ENCODE measurements around the gene ALDH2.
A peak's percentile ranks its signal among the peaks of the same experiment; 100 is the strongest.
"Not testable (repeated sequence)": the region's sequence is repeated elsewhere in the genome, so short reads cannot be mapped to it uniquely, and the experiment has no call there.

ALDH2 gene

DNA sequence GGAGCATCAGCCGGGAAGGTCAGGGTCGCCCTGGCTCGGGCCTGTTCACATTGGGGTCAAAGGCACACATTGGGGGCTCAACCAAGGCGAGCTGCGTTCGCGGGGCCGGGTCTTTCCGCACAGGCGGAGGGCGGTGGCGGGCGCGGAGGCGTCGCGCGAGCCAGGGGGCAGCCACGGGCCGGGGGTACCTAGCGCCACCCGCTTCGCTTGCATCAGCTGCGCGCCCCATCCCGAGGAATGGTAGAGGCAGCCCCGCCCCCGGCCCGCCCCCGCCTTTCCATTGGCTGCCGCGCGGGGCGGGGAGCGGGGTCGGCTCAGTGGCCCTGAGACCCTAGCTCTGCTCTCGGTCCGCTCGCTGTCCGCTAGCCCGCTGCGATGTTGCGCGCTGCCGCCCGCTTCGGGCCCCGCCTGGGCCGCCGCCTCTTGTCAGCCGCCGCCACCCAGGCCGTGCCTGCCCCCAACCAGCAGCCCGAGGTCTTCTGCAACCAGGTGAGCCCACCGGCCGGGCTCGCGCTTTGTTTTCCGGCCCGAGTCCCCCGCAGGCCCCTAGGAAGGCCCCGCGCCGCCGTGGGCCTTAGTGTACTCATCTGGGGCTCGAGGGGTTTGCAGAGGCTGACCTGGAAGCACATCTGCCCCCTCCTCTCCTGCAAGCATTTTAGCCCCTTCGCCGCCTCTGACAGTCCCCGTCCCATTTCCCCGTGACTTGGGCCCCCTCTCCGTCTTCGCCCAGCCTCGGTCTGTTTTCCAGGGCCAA lies at the start of gene ALDH2:
ALDH2 (plus strand) TSS at position 326 of the 754 bp plus-strand sequence; CDS start at position 376, 50 bp downstream.
- no peak for DNase-seq (ENCODE audit: low read depth)
- peak within 1 kb of the TSS; percentile 48 for H3K4me3 ChIP-seq (ENCODE audit: control insufficient read depth, low read depth, low read length)
- TF ChIP-seq, protein P1, sequence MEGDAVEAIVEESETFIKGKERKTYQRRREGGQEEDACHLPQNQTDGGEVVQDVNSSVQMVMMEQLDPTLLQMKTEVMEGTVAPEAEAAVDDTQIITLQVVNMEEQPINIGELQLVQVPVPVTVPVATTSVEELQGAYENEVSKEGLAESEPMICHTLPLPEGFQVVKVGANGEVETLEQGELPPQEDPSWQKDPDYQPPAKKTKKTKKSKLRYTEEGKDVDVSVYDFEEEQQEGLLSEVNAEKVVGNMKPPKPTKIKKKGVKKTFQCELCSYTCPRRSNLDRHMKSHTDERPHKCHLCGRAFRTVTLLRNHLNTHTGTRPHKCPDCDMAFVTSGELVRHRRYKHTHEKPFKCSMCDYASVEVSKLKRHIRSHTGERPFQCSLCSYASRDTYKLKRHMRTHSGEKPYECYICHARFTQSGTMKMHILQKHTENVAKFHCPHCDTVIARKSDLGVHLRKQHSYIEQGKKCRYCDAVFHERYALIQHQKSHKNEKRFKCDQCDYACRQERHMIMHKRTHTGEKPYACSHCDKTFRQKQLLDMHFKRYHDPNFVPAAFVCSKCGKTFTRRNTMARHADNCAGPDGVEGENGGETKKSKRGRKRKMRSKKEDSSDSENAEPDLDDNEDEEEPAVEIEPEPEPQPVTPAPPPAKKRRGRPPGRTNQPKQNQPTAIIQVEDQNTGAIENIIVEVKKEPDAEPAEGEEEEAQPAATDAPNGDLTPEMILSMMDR (IDR thresholded peaks at IDR 0.05; ENCODE audit: control insufficient read depth, insufficient read depth, low read depth, low read length, missing control alignments): no peak

DNA sequence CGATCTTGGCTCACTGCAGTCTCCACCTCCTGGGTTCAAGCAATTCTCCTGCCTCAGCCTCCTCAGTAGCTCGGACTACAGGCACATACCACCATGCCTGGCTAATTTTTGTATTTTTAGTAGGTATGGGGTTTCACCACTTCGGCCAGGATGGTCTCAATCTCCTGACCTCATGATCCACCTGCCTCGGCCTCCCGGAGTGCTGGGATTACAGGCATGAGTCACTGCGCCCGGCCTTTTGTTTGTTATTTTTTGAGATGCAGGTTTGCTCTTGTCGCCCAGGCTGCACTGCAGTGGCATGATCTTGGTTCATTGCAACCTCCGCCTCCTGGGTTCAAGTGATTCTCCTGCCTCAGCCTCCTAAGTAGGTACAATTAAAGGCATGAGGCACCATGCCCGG lies 47.4 kb upstream of the ALDH2 start:
- DNase-seq (ENCODE audit: low read depth); H3K4me3 ChIP-seq (ENCODE audit: control insufficient read depth, low read depth, low read length): not testable (repeated sequence)

GRCh38 chr12:111720457-111720856 lies 46.3 kb upstream of the ALDH2 start:
- no peak for DNase-seq (ENCODE audit: low read depth)
- TF ChIP-seq, protein P1 (IDR thresholded peaks at IDR 0.05; ENCODE audit: control insufficient read depth, insufficient read depth, low read depth, low read length, missing control alignments): no peak

DNA sequence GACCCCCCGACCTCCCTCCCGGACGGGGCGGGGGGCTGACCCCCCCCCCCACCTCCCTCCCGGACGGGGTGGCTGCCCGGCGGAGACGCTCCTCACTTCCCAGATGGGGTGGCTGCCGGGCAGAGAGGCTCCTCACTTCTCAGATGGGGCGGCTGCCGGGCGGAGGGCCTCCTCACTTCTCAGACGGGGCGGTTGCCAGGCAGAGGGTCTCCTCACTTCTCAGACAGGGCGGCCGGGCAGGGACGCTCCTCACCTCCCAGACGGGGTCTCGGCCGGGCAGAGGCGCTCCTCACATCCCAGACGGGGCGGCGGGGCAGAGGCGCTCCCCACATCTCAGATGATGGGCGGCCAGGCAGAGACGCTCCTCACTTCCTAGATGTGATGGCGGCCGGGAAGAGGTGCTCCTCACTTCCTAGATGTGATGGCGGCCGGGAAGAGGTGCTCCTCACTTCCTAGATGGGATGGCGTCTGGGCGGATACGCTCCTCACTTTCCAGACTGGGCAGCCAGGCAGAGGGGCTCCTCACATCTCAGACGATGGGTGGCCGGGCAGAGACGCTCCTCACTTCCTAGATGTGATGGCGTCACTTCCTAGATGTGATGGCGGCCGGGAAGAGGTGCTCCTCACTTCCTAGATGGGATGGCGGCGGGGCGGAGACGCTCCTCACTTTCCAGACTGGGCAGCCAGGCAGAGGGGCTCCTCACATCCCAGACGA lies 42.9 kb upstream of the ALDH2 start:
- DNase-seq (ENCODE audit: low read depth); H3K4me3 ChIP-seq (ENCODE audit: control insufficient read depth, low read depth, low read length): not testable (repeated sequence)

More at GRCh38 chr12:111720457-111720856, 46.3 kb upstream of the ALDH2 start:
- H3K4me3 ChIP-seq (ENCODE audit: control insufficient read depth, low read depth, low read length): no peak overlapping the region

DNA sequence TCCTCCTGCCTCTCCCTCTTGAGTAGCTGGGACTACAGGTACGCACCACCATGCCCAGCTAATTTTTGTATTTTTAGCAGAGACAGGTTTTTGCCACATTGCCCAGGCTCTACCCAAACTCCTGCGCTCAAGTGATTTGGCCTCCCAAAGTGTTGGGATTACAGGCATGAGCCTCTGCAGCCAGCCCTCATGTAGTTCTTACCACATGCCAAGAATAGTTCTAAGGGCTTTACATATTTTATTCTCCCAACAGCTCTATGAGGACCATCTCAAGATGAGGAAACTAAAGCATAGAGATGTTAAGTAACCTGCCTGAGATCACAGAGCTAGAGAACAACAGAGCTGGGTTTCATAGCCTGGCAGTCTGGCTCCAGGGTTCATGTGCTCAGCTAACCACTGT lies 37.9 kb upstream of the ALDH2 start:
- H3K4me3 ChIP-seq (ENCODE audit: control insufficient read depth, low read depth, low read length): no peak overlapping the region
- TF ChIP-seq, protein P1 (IDR thresholded peaks at IDR 0.05; ENCODE audit: control insufficient read depth, insufficient read depth, low read depth, low read length, missing control alignments): no peak
- no peak for DNase-seq (ENCODE audit: low read depth)

GRCh38 chr12:111730420-111730819 lies 36.3 kb upstream of the ALDH2 start:
- no peak for DNase-seq (ENCODE audit: low read depth)
- TF ChIP-seq, protein P1 (IDR thresholded peaks at IDR 0.05; ENCODE audit: control insufficient read depth, insufficient read depth, low read depth, low read length, missing control alignments): no peak
- no peak overlapping the region for H3K4me3 ChIP-seq (ENCODE audit: control insufficient read depth, low read depth, low read length)

DNA sequence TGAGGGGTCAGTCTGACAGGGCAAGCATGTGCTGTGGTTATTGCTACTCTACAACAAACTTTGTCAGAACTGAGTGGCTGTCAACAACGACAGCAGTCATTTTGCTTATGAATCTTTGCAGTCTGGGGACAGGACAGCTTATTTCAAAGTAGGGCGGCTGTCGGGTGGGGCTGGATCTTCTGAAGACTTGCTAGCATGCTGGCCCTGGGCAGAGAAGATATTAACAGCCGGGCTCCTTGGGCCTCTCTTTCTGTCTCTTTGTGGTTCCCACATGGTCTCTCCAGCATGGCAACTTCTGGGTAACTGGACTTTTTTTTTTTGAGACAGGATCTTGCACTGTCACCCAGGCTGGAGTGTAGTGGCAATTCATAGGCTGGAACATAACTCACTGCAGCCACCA lies 33.9 kb upstream of the ALDH2 start:
- TF ChIP-seq, protein P1 (IDR thresholded peaks at IDR 0.05; ENCODE audit: control insufficient read depth, insufficient read depth, low read depth, low read length, missing control alignments): no peak
- DNase-seq (ENCODE audit: low read depth): no peak
- H3K4me3 ChIP-seq (ENCODE audit: control insufficient read depth, low read depth, low read length): no peak overlapping the region
